Colonic mucosa (tissue), 4 donors: ENCODE data around the gene ARHGAP26. TPM values are rescaled to one million over a fixed set of nuclear protein-coding genes. Genes with fewer than 3 reads are reported as not detected.

ENCODE experiments used
- DNase-seq: peaks from one replicate; pipeline ENCODE4 v3.0.0-alpha.2; 2020
- H3K27ac ChIP-seq: fragments of 200-600 bp; one replicate; pipeline ENCODE4 v1.8.0; 2021
- H3K27me3 ChIP-seq: fragments of 200-600 bp; one replicate; pipeline ENCODE4 v1.8.0; 2021
- H3K36me3 ChIP-seq: fragments of 200-600 bp; one replicate; pipeline ENCODE4 v1.8.0; 2021
- H3K4me1 ChIP-seq: fragments of 200-600 bp; one replicate; pipeline ENCODE4 v1.8.0; 2021; ENCODE audit warnings: mild to moderate bottlenecking
- H3K4me3 ChIP-seq: fragments of 200-600 bp; one replicate; pipeline ENCODE4 v1.8.0; 2021
- H3K9ac ChIP-seq, 2 donors: one replicate each; pipeline ENCODE4 v1.7.0; 2013; ENCODE audit warnings: control low read depth in 2 of 2, low read depth in 2 of 2, low read length in 2 of 2
- H3K9me3 ChIP-seq: fragments of 200-600 bp; one replicate; pipeline ENCODE4 v1.8.0; 2021
- intact Hi-C: fragments of 100-400 bp; cut with DNase I; formaldehyde crosslinking; loops from one replicate; pipeline ENCODE4 v1.14.1; 2022
- total RNA-seq, 2 donors: library from RNA; stranded (reverse); fragmentation: NEBNext Ultra II Directional in 1 of 2; extraction: Animal tissue kit (Norgen Biotek cat#: 25700) in 1 of 2; gene quantifications; one replicate each; pipeline ENCODE4 v1.2.1, GENCODE V29; 2021
- TF ChIP-seq, protein P1 (sequence below): fragments of 200-600 bp; IDR thresholded peaks from one replicate; pipeline ENCODE4 v1.8.0; 2022; ENCODE audit warnings: antibody characterized with exemption, mild to moderate bottlenecking
- donor health status: healthy.
- donor health status: DM: no; HTN: no; CAD: no.
- donor health status: DM: no; HTN: no; CAD: no.

Gene ARHGAP26
- total RNA-seq, 2 donors from 2014 or later: 59.1 to 74.0 TPM

DNA sequence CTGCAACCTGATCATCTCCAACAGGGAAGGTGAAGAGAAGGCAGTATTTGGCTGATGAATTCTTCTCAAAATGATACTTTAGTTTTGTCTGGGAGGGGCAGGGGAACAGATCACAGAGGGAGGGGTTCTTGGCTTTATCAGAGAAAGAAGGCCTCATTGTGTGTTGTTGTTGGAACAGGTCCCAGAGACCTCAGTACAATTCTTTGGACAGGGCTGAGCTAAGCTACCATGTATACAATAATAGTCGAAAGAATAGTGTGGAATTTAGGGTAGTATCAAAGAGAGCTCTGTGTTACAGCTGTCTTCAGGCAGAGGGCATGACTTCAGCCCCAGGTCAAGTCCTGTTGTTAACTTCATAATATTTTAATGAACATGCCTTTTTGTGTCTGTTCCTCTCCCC lies 39.9 kb downstream of the ARHGAP26 start:
- Histone ChIP-seq H3K9ac (no peak overlapping the region), H3K4me1 (no peaks in the 10 kb centered on the region), H3K36me3 (no peaks in the 10 kb centered on the region), H3K4me3 (no peak overlapping the region), H3K9me3 (no peaks in the 10 kb centered on the region), H3K27ac (no peak overlapping the region), H3K27me3 (no peaks in the 10 kb centered on the region)
- intact Hi-C loops: no loop called here
- TF ChIP-seq, protein P1, sequence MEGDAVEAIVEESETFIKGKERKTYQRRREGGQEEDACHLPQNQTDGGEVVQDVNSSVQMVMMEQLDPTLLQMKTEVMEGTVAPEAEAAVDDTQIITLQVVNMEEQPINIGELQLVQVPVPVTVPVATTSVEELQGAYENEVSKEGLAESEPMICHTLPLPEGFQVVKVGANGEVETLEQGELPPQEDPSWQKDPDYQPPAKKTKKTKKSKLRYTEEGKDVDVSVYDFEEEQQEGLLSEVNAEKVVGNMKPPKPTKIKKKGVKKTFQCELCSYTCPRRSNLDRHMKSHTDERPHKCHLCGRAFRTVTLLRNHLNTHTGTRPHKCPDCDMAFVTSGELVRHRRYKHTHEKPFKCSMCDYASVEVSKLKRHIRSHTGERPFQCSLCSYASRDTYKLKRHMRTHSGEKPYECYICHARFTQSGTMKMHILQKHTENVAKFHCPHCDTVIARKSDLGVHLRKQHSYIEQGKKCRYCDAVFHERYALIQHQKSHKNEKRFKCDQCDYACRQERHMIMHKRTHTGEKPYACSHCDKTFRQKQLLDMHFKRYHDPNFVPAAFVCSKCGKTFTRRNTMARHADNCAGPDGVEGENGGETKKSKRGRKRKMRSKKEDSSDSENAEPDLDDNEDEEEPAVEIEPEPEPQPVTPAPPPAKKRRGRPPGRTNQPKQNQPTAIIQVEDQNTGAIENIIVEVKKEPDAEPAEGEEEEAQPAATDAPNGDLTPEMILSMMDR: no peak
- DNase-seq: no peak

GRCh38 chr5:142810743-142811290 lies 40.6 kb downstream of the ARHGAP26 start:
- Histone ChIP-seq H3K27me3 (no peaks in the 10 kb centered on the region), H3K9me3 (no peaks in the 10 kb centered on the region), H3K9ac (no peak overlapping the region), H3K27ac (no peak overlapping the region), H3K4me1 (no peaks in the 10 kb centered on the region), H3K4me3 (no peak overlapping the region), H3K36me3 (no peaks in the 10 kb centered on the region)
- intact Hi-C loops: no loop called here
- no peak for DNase-seq
- TF ChIP-seq, protein P1: no peak

- peaks cover under 1% of the 10 kb centered on the region for H3K4me1 ChIP-seq
Measured at GRCh38 chr5:142811866-142812557, 41.8 kb downstream of the ARHGAP26 start.

DNA sequence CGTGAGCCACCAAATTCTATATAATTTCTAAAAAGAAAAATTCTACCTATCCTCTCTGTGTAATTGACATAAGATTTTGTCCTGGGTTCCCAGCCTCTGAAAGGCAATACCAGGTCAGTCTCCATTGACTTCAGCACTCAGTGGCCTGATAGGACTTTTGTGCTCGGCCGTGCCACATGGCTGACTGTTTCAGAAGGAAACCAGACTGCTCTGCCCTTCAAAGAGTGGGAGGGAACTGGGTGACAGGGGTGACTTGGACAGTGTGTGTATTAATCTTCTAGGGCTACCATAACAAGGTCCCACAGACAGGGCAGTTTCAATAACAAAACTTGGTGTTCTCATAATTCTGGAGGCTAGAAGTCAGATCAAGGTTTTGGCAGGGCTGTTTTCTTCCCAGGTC lies 43.0 kb downstream of the ARHGAP26 start:
- H3K4me3 ChIP-seq: no peak overlapping the region
- H3K4me1 ChIP-seq: peaks cover 13% of the 10 kb centered on the region
- no peaks in the 10 kb centered on the region for H3K36me3 ChIP-seq
- TF ChIP-seq, protein P1: no peak
- no peak overlapping the region for H3K9ac ChIP-seq
- H3K27me3 ChIP-seq: no peaks in the 10 kb centered on the region
- intact Hi-C loops: no loop called here
- H3K9me3 ChIP-seq: no peaks in the 10 kb centered on the region
- no peak overlapping the region for H3K27ac ChIP-seq
- DNase-seq: no peak

More at GRCh38 chr5:142811866-142812557, 41.8 kb downstream of the ARHGAP26 start:
- TF ChIP-seq, protein P1: no peak
- H3K9ac ChIP-seq: no peak overlapping the region
- DNase-seq: no peak
- H3K9me3 ChIP-seq: no peaks in the 10 kb centered on the region
- intact Hi-C loops: no loop called here
- no peak overlapping the region for H3K27ac ChIP-seq
- no peaks in the 10 kb centered on the region for H3K36me3 ChIP-seq
- no peak overlapping the region for H3K4me3 ChIP-seq
- no peaks in the 10 kb centered on the region for H3K27me3 ChIP-seq

DNA sequence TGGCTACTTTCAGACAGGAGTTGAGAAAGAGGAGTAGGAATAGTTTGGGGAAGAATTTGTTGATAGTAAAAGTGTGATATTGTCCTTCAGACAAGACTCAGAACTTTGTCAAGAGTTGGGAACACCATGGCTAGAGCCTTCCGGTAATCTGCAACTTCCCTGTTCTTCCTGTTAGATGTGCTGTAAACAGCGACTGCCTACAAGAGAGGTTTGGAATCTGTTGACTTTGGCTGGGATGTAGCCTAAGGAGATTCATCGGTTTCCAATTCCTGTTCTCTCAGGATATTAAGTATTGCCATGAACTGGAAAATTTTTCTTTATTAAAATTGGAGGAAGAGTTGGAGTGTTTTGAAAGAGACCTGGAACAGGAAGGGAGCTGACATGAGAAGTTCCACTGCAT lies 43.9 kb downstream of the ARHGAP26 start:
- intact Hi-C loops: no loop called here
- DNase-seq: no peak
- peak overlapping the region; percentile 10 for H3K27ac ChIP-seq
- H3K9me3 ChIP-seq: no peaks in the 10 kb centered on the region
- no peaks in the 10 kb centered on the region for H3K36me3 ChIP-seq
- peaks cover 19% of the 10 kb centered on the region for H3K4me1 ChIP-seq
- no peak overlapping the region for H3K4me3 ChIP-seq
- H3K9ac ChIP-seq: no peak overlapping the region
- H3K27me3 ChIP-seq: no peaks in the 10 kb centered on the region
- TF ChIP-seq, protein P1: no peak
